ENCODE measurements around the gene SMG7. TPM values are rescaled to one million over a fixed set of nuclear protein-coding genes. Genes with fewer than 3 reads are reported as not detected.

SMG7 gene
- polyA plus RNA-seq, 1 donor from 2014 or later: 19.1 TPM

DNA sequence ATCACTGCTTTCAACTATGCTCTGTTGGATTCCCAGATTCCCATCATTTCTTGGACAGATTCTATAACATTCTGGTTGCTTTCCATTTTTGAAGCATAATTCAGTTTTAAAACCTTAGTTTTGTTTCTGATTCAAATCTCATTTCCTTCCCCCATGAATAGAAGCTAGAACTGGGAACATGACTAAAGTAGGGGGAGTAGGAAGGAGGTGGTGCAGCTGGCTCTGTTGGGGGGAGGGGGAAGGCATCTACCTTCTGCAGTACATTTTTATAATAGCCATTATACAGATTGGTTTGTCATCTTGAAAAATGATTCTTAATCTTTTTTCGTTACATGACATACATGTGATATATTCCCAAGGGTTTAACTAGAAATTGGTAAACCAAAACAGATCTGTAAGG is 48.1 kb downstream of the SMG7 start:
- TF ChIP-seq RAD21 (conservative IDR thresholded peaks at IDR 0.05): no peak
- TF ChIP-seq, protein P1, sequence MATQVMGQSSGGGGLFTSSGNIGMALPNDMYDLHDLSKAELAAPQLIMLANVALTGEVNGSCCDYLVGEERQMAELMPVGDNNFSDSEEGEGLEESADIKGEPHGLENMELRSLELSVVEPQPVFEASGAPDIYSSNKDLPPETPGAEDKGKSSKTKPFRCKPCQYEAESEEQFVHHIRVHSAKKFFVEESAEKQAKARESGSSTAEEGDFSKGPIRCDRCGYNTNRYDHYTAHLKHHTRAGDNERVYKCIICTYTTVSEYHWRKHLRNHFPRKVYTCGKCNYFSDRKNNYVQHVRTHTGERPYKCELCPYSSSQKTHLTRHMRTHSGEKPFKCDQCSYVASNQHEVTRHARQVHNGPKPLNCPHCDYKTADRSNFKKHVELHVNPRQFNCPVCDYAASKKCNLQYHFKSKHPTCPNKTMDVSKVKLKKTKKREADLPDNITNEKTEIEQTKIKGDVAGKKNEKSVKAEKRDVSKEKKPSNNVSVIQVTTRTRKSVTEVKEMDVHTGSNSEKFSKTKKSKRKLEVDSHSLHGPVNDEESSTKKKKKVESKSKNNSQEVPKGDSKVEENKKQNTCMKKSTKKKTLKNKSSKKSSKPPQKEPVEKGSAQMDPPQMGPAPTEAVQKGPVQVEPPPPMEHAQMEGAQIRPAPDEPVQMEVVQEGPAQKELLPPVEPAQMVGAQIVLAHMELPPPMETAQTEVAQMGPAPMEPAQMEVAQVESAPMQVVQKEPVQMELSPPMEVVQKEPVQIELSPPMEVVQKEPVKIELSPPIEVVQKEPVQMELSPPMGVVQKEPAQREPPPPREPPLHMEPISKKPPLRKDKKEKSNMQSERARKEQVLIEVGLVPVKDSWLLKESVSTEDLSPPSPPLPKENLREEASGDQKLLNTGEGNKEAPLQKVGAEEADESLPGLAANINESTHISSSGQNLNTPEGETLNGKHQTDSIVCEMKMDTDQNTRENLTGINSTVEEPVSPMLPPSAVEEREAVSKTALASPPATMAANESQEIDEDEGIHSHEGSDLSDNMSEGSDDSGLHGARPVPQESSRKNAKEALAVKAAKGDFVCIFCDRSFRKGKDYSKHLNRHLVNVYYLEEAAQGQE (IDR thresholded peaks at IDR 0.05; ENCODE audit: borderline replicate concordance): no peak
- TF ChIP-seq POLR2AphosphoS5 (IDR thresholded peaks at IDR 0.05): no peak
- TF ChIP-seq MXI1 (conservative IDR thresholded peaks at IDR 0.05; ENCODE audit: poor library complexity, severe bottlenecking): no peak
- no peak for TF ChIP-seq EP300 (conservative IDR thresholded peaks at IDR 0.05; ENCODE audit: poor library complexity, severe bottlenecking)
- TF ChIP-seq TAF1 (IDR thresholded peaks at IDR 0.05; ENCODE audit: low read depth): no peak
- TF ChIP-seq, protein P2, sequence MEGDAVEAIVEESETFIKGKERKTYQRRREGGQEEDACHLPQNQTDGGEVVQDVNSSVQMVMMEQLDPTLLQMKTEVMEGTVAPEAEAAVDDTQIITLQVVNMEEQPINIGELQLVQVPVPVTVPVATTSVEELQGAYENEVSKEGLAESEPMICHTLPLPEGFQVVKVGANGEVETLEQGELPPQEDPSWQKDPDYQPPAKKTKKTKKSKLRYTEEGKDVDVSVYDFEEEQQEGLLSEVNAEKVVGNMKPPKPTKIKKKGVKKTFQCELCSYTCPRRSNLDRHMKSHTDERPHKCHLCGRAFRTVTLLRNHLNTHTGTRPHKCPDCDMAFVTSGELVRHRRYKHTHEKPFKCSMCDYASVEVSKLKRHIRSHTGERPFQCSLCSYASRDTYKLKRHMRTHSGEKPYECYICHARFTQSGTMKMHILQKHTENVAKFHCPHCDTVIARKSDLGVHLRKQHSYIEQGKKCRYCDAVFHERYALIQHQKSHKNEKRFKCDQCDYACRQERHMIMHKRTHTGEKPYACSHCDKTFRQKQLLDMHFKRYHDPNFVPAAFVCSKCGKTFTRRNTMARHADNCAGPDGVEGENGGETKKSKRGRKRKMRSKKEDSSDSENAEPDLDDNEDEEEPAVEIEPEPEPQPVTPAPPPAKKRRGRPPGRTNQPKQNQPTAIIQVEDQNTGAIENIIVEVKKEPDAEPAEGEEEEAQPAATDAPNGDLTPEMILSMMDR (IDR thresholded peaks at IDR 0.05; ENCODE audit: poor library complexity, severe bottlenecking): no peak
- no peak for TF ChIP-seq SMC3 (conservative IDR thresholded peaks at IDR 0.05; ENCODE audit: poor library complexity)
- TF ChIP-seq EZH2 (IDR thresholded peaks at IDR 0.05; ENCODE audit: borderline replicate concordance, insufficient read depth, low read length, poor library complexity, severe bottlenecking): no peak
- Histone ChIP-seq H4K20me1 (ENCODE audit: insufficient read depth) (no peaks in the 10 kb centered on the region), H3K27ac (ENCODE audit: low read length) (no peak overlapping the region), H3K4me3 (ENCODE audit: low read length) (no peak overlapping the region), H2AFZ (ENCODE audit: low read depth, low read length) (no peak overlapping the region), H3K9ac (ENCODE audit: low read length) (no peak overlapping the region), H3K36me3 (ENCODE audit: insufficient read depth, low read length) (peaks cover 16% of the 10 kb centered on the region), H3K79me2 (replicated peaks; ENCODE audit: insufficient read depth, low read length) (no peaks in the 10 kb centered on the region), H3F3A (ENCODE audit: insufficient read depth, low read length, poor library complexity, severe bottlenecking) (no peaks in the 10 kb centered on the region), H3K9me2 (ENCODE audit: insufficient read depth, low read length) (no peaks in the 10 kb centered on the region), H3K4me2 (ENCODE audit: low read length) (no peak overlapping the region), H3K9me3 (ENCODE audit: low read length) (no peaks in the 10 kb centered on the region), H3K27me3 (ENCODE audit: insufficient read depth, low read depth, low read length) (no peaks in the 10 kb centered on the region)

DNA sequence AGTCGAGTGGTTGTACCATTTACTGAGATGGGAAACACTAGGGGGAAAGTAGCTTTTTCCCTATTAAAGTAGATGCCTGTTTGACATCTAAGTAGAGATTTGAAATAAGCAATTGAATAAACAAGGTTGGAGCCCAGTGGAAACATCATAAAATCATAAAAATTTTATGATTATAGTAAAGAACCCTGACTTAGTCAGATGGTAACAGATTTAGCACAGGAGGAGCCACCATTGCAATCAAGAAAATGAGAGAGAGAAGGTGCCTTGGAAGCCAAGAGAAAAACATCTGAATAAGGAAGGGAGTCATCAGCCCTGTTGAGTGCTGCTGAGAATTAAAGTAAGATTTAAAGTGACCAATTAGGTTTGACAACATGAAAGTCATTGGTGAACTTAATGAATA is 49.8 kb downstream of the SMG7 start:
- TF ChIP-seq, protein P2 (IDR thresholded peaks at IDR 0.05; ENCODE audit: poor library complexity, severe bottlenecking): no peak
- TF ChIP-seq TAF1 (IDR thresholded peaks at IDR 0.05; ENCODE audit: low read depth) (no peak), EZH2 (IDR thresholded peaks at IDR 0.05; ENCODE audit: borderline replicate concordance, insufficient read depth, low read length, poor library complexity, severe bottlenecking) (no peak), POLR2AphosphoS5 (IDR thresholded peaks at IDR 0.05) (no peak), MXI1 (conservative IDR thresholded peaks at IDR 0.05; ENCODE audit: poor library complexity, severe bottlenecking) (no peak), EP300 (conservative IDR thresholded peaks at IDR 0.05; ENCODE audit: poor library complexity, severe bottlenecking) (no peak), RAD21 (conservative IDR thresholded peaks at IDR 0.05) (no peak), SMC3 (conservative IDR thresholded peaks at IDR 0.05; ENCODE audit: poor library complexity) (no peak)
- TF ChIP-seq, protein P1 (IDR thresholded peaks at IDR 0.05; ENCODE audit: borderline replicate concordance): no peak

More for the DNA sequence above, 49.8 kb downstream of the SMG7 start:
- no peaks in the 10 kb centered on the region for H3F3A ChIP-seq (ENCODE audit: insufficient read depth, low read length, poor library complexity, severe bottlenecking)
- no peaks in the 10 kb centered on the region for H3K9me3 ChIP-seq (ENCODE audit: low read length)
- no peaks in the 10 kb centered on the region for H3K79me2 ChIP-seq (replicated peaks; ENCODE audit: insufficient read depth, low read length)
- H3K4me3 ChIP-seq (ENCODE audit: low read length): no peak overlapping the region
- no peaks in the 10 kb centered on the region for H3K9me2 ChIP-seq (ENCODE audit: insufficient read depth, low read length)
- no peak overlapping the region for H2AFZ ChIP-seq (ENCODE audit: low read depth, low read length)
- no peaks in the 10 kb centered on the region for H3K27me3 ChIP-seq (ENCODE audit: insufficient read depth, low read depth, low read length)
- no peaks in the 10 kb centered on the region for H4K20me1 ChIP-seq (ENCODE audit: insufficient read depth)
- no peak overlapping the region for H3K4me2 ChIP-seq (ENCODE audit: low read length)
- no peak overlapping the region for H3K9ac ChIP-seq (ENCODE audit: low read length)
- peaks cover 10% of the 10 kb centered on the region for H3K36me3 ChIP-seq (ENCODE audit: insufficient read depth, low read length)
- H3K27ac ChIP-seq (ENCODE audit: low read length): no peak overlapping the region

Data from neural cell (in vitro differentiated cells).